COR-L47 (cell line): ENCODE measurements around the gene BRD4.

Experiments used
- DNase-seq: peaks from one replicate; lab custom pipeline; 2025; lab: John Stamatoyannopoulos, UW

BRD4 gene

GRCh38 chr19:15248648-15249527 lies 83.5 kb downstream of the BRD4 start:
- DNase-seq: no peak

- no peak for DNase-seq
These were observed 84.2 kb downstream of the BRD4 start for GRCh38 chr19:15248106-15248505.

GRCh38 chr19:15247107-15248014 lies 85.0 kb downstream of the BRD4 start:
- no peak for DNase-seq

- DNase-seq: no peak
These were observed 86.2 kb downstream of the BRD4 start for GRCh38 chr19:15246198-15246481.

- no peak for DNase-seq
These were observed 86.8 kb downstream of the BRD4 start for GRCh38 chr19:15245370-15246197.

GRCh38 chr19:15244808-15245207 lies 87.5 kb downstream of the BRD4 start:
- no peak for DNase-seq

- DNase-seq: no peak
These were observed 88.1 kb downstream of the BRD4 start for GRCh38 chr19:15244106-15244803.

GRCh38 chr19:15243236-15243957 lies 88.9 kb downstream of the BRD4 start:
- no peak for DNase-seq

- no peak for DNase-seq
These were observed 91.0 kb downstream of the BRD4 start for GRCh38 chr19:15241259-15241910.

- no peak for DNase-seq
These were observed 91.8 kb downstream of the BRD4 start for GRCh38 chr19:15240515-15240914.

- no peak for DNase-seq
These were observed 92.9 kb downstream of the BRD4 start for GRCh38 chr19:15239337-15239949.

GRCh38 chr19:15238639-15239155 lies 93.6 kb downstream of the BRD4 start:
- no peak for DNase-seq

GRCh38 chr19:15237759-15238638 lies 94.3 kb downstream of the BRD4 start:
- DNase-seq: no peak

- no peak for DNase-seq
These were observed 95.5 kb downstream of the BRD4 start for GRCh38 chr19:15236886-15237285.

GRCh38 chr19:15235781-15236180 lies 96.6 kb downstream of the BRD4 start:
- DNase-seq: no peak

- DNase-seq: no peak
These were observed 97.8 kb downstream of the BRD4 start for GRCh38 chr19:15234431-15235130.

GRCh38 chr19:15231271-15231670 lies 101.1 kb downstream of the BRD4 start:
- no peak for DNase-seq

GRCh38 chr19:15227261-15227660 lies 105.1 kb downstream of the BRD4 start:
- DNase-seq: no peak
